ENCODE data around the gene GRB10. TPM values are rescaled to one million over a fixed set of nuclear protein-coding genes. Genes with fewer than 3 reads are reported as not detected.

Gene GRB10
- total and polyA plus RNA-seq, 2 of the 8 experiments (the other 6 are each of a cell fraction or from before 2014, with no cell fraction given) = 35.7 to 97.0 TPM

DNA sequence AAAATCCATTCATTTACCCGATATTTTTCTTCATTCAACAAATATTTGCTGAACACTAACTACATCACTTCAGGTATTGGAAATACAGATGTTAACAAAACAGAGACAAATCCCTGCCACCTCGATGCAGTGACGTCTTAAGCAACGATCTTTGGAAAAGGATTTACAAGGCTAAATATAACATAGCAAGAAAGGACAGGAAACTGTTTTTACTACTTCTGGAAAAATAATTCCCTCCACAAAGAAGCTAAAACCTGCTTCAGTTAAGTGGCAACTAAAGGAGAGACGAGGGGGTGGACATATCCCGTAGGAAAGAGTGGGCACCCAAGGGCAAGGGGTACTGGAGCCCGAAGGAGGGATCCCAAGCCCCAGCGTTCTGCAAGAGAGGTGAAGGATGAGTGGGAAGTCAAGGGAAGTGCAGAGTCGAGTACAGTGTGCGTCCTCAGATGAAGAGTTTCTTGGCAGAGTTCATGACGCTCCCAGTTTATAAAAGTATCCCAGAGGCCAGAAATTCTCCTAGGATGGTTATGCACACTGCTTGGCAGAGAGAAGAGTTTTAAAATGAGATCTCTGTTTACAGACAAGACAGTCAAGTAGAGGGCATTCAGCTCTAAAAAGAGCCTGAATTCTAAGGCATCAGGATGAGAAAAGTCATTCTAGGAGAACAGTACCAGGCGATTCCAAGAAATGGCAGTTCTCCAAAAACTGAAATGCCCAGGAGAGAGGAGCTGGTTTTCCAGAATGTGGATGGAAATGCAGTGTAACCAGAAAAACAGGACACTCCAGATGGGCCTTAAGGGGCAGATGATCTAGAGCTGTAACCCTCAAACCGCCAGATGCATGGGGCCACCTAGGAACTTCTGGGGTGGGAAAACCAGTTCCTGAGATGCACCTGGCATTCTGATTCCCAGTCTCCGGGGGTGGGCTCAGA, 97.3 kb downstream of the GRB10 start (continued):
- no peak for TF ChIP-seq USF2 (IDR thresholded peaks at IDR 0.05; ENCODE audit: low read length)

Data from H1 (cell line).